Measurements from ENCODE around the gene SLC46A1.

SLC46A1 gene

GRCh38 chr17:28371245-28372202, 34.5 kb downstream of the SLC46A1 start, which contains the start of gene SARM1:
Gene SARM1 (plus strand): TSS chr17:28371694. CDS start chr17:28372033, 339 bp downstream.
- no peak within 1 kb of the TSS for H3K4me3 ChIP-seq (ENCODE audit: low read depth, low read length)
- no peak for DNase-seq (ENCODE audit: low read depth)
- TF ChIP-seq CTCF (IDR thresholded peaks at IDR 0.05; ENCODE audit: control insufficient read depth, extremely low read depth, insufficient read depth): no peak

GRCh38 chr17:28370744-28371103, 35.3 kb downstream of the SLC46A1 start:
- no peak for TF ChIP-seq CTCF (IDR thresholded peaks at IDR 0.05; ENCODE audit: control insufficient read depth, extremely low read depth, insufficient read depth)
- no peak overlapping the region for H3K4me3 ChIP-seq (ENCODE audit: low read depth, low read length)
- no peak for DNase-seq (ENCODE audit: low read depth)

GRCh38 chr17:28370035-28370743, 35.8 kb downstream of the SLC46A1 start, which contains the start of gene VTN:
Gene VTN (minus strand): TSS chr17:28370307. CDS start chr17:28370203, 104 bp downstream.
- no peak for TF ChIP-seq CTCF (IDR thresholded peaks at IDR 0.05; ENCODE audit: control insufficient read depth, extremely low read depth, insufficient read depth)
- DNase-seq (ENCODE audit: low read depth): no peak
- H3K4me3 ChIP-seq (ENCODE audit: low read depth, low read length): no peak within 1 kb of the TSS

- DNase-seq (ENCODE audit: low read depth): no peak
- H3K4me3 ChIP-seq (ENCODE audit: low read depth, low read length): no peak overlapping the region
- no peak for TF ChIP-seq CTCF (IDR thresholded peaks at IDR 0.05; ENCODE audit: control insufficient read depth, extremely low read depth, insufficient read depth)
Measured at GRCh38 chr17:28369684-28370034, 36.4 kb downstream of the SLC46A1 start.

GRCh38 chr17:28368915-28369683, 36.9 kb downstream of the SLC46A1 start:
- TF ChIP-seq CTCF (IDR thresholded peaks at IDR 0.05; ENCODE audit: control insufficient read depth, extremely low read depth, insufficient read depth): no peak
- H3K4me3 ChIP-seq (ENCODE audit: low read depth, low read length): no peak overlapping the region
- no peak for DNase-seq (ENCODE audit: low read depth)

- no peak for DNase-seq (ENCODE audit: low read depth)
- TF ChIP-seq CTCF (IDR thresholded peaks at IDR 0.05; ENCODE audit: control insufficient read depth, extremely low read depth, insufficient read depth): no peak
- H3K4me3 ChIP-seq (ENCODE audit: low read depth, low read length): no peak overlapping the region
Measured at GRCh38 chr17:28368306-28368831, 37.6 kb downstream of the SLC46A1 start.
